ENCODE data around the gene COX19.

COX19 gene

GRCh38 chr7:968205-969105, 6.9 kb downstream of the COX19 start:
- Histone ChIP-seq H3K27me3 (peaks cover 0 to 5% (median 0%) of the 10 kb centered on the region in 11 experiments; a peak in 3 of 22 replicates), H3K4me3 (peak overlapping the region in 4 of 10 experiments; percentile 17 to 37 (median 20); a peak in 2 of 20 replicates), H3K27ac (peak overlapping the region; percentile 43 to 99 (median 65); a peak in 20 of 22 replicates), H3K4me2 (peak overlapping the region; percentile 89 to 98 (median 92)), H3K4me1 (peaks cover 99 to 100% (median 100%) of the 10 kb centered on the region in 10 experiments), H3K36me3 (peaks cover 56 to 74% (median 72%) of the 10 kb centered on the region in 11 experiments), H3K9me3 (replicated peaks in 1 of 11) (no peaks in the 10 kb centered on the region), H4K20me1 (peaks cover 19 to 94% (median 75%) of the 10 kb centered on the region in 11 experiments; a peak in 20 of 22 replicates), H3K9ac (peak overlapping the region; percentile 18 to 68 (median 45); a peak in 16 of 22 replicates)
- no peak for TF ChIP-seq Cebpa-rat (IDR thresholded peaks at IDR 0.05)

DNA sequence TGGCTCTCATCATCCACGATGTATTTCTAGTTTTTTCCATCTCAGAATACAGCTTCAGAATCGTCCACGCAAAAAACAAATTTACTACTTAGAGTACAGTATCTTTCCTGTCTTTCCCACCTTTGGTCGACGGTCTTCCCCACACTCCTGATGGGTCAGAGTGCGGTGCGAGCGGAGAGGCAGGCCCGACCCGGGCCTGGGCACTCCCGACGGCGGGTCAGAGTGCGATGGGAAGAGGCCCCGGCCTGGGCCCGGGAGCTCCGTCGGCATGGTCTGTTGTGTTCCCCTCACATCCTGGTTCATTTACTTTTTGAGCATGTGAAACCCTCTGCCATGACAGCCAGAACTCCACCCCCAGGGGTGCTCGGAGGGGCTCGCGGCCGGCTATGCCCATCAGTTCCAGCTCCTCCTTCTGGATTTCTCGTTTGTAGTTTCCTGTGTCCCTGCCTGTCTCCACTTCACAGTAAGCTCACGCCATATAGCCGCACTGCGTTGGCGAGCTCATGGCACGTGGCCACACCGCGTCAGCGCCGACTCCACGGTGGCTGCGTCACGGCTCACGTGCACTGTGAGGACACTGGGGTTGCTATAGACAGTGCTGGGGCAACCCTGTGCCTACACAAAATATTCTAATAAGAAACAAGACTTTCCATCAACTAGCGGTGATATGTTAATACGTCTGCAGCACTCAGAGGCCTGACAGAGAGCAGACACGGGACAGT, 7.8 kb downstream of the COX19 start:
- Histone ChIP-seq H4K20me1 (peaks cover 13 to 87% (median 70%) of the 10 kb centered on the region in 11 experiments; a peak in 19 of 22 replicates), H3K36me3 (peaks cover 47 to 65% (median 62%) of the 10 kb centered on the region in 11 experiments), H3K4me2 (peak overlapping the region; percentile 89 to 98 (median 92); a peak in 21 of 22 replicates), H3K27me3 (peaks cover 0 to 12% (median 0%) of the 10 kb centered on the region in 11 experiments; a peak in 4 of 22 replicates), H3K4me1 (peaks cover 99 to 100% (median 100%) of the 10 kb centered on the region in 10 experiments), H3K4me3 (no peak overlapping the region), H3K9me3 (replicated peaks in 1 of 11) (no peaks in the 10 kb centered on the region), H3K27ac (peak overlapping the region in 9 of 11 experiments; percentile 11 to 99 (median 76); a peak in 15 of 22 replicates), H3K9ac (peak overlapping the region in 8 of 11 experiments; percentile 15 to 76 (median 68); a peak in 14 of 22 replicates)
- no peak for TF ChIP-seq Cebpa-rat (IDR thresholded peaks at IDR 0.05)

GRCh38 chr7:966291-967069, 8.9 kb downstream of the COX19 start:
- peaks cover 0 to 23% (median 0%) of the 10 kb centered on the region in 11 experiments; a peak in 9 of 22 replicates for H3K27me3 ChIP-seq
- no peak for TF ChIP-seq Cebpa-rat (IDR thresholded peaks at IDR 0.05)
- peak overlapping the region; percentile 26 to 76 (median 66); a peak in 17 of 22 replicates for H3K9ac ChIP-seq
- H3K4me1 ChIP-seq: peaks cover 99 to 100% (median 100%) of the 10 kb centered on the region in 10 experiments
- H3K27ac ChIP-seq: peak overlapping the region in 9 of 11 experiments; percentile 59 to 99 (median 76); a peak in 18 of 22 replicates
- H3K4me3 ChIP-seq: peak overlapping the region in 2 of 10 experiments; percentile 13 to 29; a peak in 2 of 20 replicates
- H3K9me3 ChIP-seq (replicated peaks in 1 of 11): no peaks in the 10 kb centered on the region
- peaks cover 41 to 54% (median 52%) of the 10 kb centered on the region in 11 experiments for H3K36me3 ChIP-seq
- peaks cover 13 to 77% (median 70%) of the 10 kb centered on the region in 11 experiments; a peak in 19 of 22 replicates for H4K20me1 ChIP-seq
- peak overlapping the region; percentile 89 to 98 (median 92) for H3K4me2 ChIP-seq

GRCh38 chr7:964401-965231, 10.7 kb downstream of the COX19 start:
- peak overlapping the region; percentile 11 to 99 (median 71); a peak in 21 of 22 replicates for H3K27ac ChIP-seq
- no peaks in the 10 kb centered on the region for H3K9me3 ChIP-seq (replicated peaks in 1 of 11)
- peak overlapping the region in 3 of 10 experiments; percentile 4 to 18 (median 4); a peak in 2 of 20 replicates for H3K4me3 ChIP-seq
- peaks cover 99 to 100% (median 100%) of the 10 kb centered on the region in 10 experiments for H3K4me1 ChIP-seq
- peaks cover 27 to 36% (median 33%) of the 10 kb centered on the region in 11 experiments for H3K36me3 ChIP-seq
- H3K9ac ChIP-seq: peak overlapping the region; percentile 26 to 76 (median 66); a peak in 19 of 22 replicates
- H3K27me3 ChIP-seq: peaks cover 0 to 31% (median 0%) of the 10 kb centered on the region in 11 experiments; a peak in 9 of 22 replicates
- TF ChIP-seq Cebpa-rat (IDR thresholded peaks at IDR 0.05): no peak
- H3K4me2 ChIP-seq: peak overlapping the region; percentile 89 to 98 (median 92)
- peaks cover 7 to 61% (median 54%) of the 10 kb centered on the region in 11 experiments; a peak in 19 of 22 replicates for H4K20me1 ChIP-seq

DNA sequence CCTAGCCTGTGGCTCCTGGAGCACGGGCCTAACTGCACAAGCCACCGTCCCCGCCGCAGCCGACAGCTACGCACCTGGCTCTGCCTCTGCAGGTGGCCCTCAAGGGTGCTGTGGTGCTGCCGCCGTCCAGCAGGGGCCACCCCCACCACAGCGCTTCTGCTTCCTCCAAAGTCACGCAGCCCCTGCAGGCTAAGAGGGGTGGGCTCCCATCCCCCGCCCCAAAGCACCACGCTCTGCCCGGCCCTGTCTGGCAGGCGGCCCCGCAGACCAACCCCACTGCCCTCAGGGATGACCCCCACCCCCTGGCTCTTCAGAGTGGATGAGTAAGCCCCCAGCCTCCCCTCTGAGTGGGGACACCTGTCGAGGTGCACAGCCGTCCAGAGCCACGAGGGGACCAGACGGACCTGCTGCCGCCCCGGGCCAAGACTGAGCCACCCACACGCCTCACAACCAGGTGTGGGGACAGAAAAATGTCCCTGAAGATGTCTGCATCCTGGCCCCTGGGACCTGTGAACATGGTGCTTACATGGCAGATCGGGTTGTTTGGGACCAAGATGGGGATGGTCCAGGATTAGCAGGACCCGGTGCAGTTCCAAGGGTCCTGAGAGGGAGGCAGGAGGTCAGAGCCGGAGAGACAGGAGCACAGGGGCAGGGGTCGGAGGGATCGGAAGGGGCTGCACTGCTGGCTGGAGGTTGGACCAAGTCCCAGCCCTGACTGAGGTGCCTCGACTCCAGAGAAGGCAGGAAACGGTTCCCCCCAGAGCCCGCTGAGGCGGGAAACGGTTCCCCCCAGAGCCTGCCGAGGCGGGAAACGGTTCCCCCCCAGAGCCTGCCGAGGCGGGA, 11.9 kb downstream of the COX19 start:
- Histone ChIP-seq H3K9me3 (replicated peaks in 1 of 11) (no peaks in the 10 kb centered on the region), H3K4me1 (peaks cover 100% of the 10 kb centered on the region in 10 experiments), H3K27me3 (peaks cover 0 to 31% (median 0%) of the 10 kb centered on the region in 11 experiments; a peak in 9 of 22 replicates), H3K4me3 (peak overlapping the region in 2 of 10 experiments; percentile 22 to 38; a peak in 1 of 20 replicates), H3K4me2 (peak overlapping the region; percentile 89 to 98 (median 92)), H3K9ac (peak overlapping the region; percentile 27 to 76 (median 66); a peak in 20 of 22 replicates), H3K27ac (peak overlapping the region in 10 of 11 experiments; percentile 39 to 99 (median 74); a peak in 20 of 22 replicates), H4K20me1 (peaks cover 0 to 50% (median 44%) of the 10 kb centered on the region in 11 experiments; a peak in 18 of 22 replicates), H3K36me3 (peaks cover 20 to 24% (median 23%) of the 10 kb centered on the region in 11 experiments)
- TF ChIP-seq Cebpa-rat (IDR thresholded peaks at IDR 0.05): no peak

- H3K4me1 ChIP-seq: peaks cover 100% of the 10 kb centered on the region in 10 experiments
- H3K27ac ChIP-seq: peak overlapping the region in 6 of 11 experiments; percentile 10 to 78 (median 70); a peak in 4 of 22 replicates
- peaks cover 0 to 31% (median 0%) of the 10 kb centered on the region in 11 experiments; a peak in 9 of 22 replicates for H3K27me3 ChIP-seq
- H3K4me3 ChIP-seq: peak overlapping the region in 2 of 10 experiments; percentile 2 to 13; a peak in 1 of 20 replicates
- peaks cover 11 to 15% (median 13%) of the 10 kb centered on the region in 11 experiments for H3K36me3 ChIP-seq
- H3K4me2 ChIP-seq: peak overlapping the region; percentile 89 to 98 (median 92)
- H4K20me1 ChIP-seq: peaks cover 0 to 41% (median 35%) of the 10 kb centered on the region in 11 experiments; a peak in 16 of 22 replicates
- no peaks in the 10 kb centered on the region for H3K9me3 ChIP-seq (replicated peaks in 1 of 11)
- TF ChIP-seq Cebpa-rat (IDR thresholded peaks at IDR 0.05): no peak
- H3K9ac ChIP-seq: peak overlapping the region in 6 of 11 experiments; percentile 52 to 76 (median 68); a peak in 7 of 22 replicates
Measured at GRCh38 chr7:962401-963081, 12.8 kb downstream of the COX19 start.
